HepG2 (cell line): Measurements from ENCODE around the gene NOS1. TPM values are rescaled to one million over a fixed set of nuclear protein-coding genes. Genes with fewer than 3 reads are reported as not detected.

Experiments used
- ATAC-seq: fragments of 200-7000 bp; cut with Tn5 transposase; 3 replicates; pipeline ENCODE4 v1.9.1; 2020; ENCODE audit warnings: mild to moderate bottlenecking, moderate library complexity
- BruUV-seq: library from RNA; stranded (reverse); fragments of 400-500 nt; replicated peaks from 2 replicates; lab custom pipeline; 2021; lab: Mats Ljungman, UMichigan
- CTCF ChIA-PET: fragments of 300-600 bp; formaldehyde crosslinking; extraction: SDS; loops from one replicate; lab custom pipeline; 2021; ENCODE audit warnings: low total read pairs, inconsistent platforms, low intra/inter-chr PET ratio; lab: Yijun Ruan, JAX
- POLR2A ChIA-PET: fragments of 350-600 bp; sonication (Branson Sonifier 250); formaldehyde crosslinking; loops from one replicate; lab custom pipeline; 2020; ENCODE audit warnings: antibody characterized with exemption, inconsistent platforms; lab: Yijun Ruan, JAX
- DNase-seq: peaks from one replicate; pipeline ENCODE4 v3.0.0-alpha.2; 2015; ENCODE audit warnings: low spot score
- FAIRE-seq: peaks from 3 replicates; lab custom pipeline; 2011; peaks lifted over from hg19 to GRCh38; lab: Jason Lieb, UNC
- H2AFZ ChIP-seq: one replicate; pipeline ENCODE4 v1.6.1; 2011; ENCODE audit warnings: low read length, inconsistent platforms
- H3K27ac ChIP-seq: fragments of 300-600 bp; 3 replicates; pipeline ENCODE4 v1.8.0; 2011; ENCODE audit warnings: mixed run types, mild to moderate bottlenecking, mixed read lengths, low read length, inconsistent platforms; ENCODE audit not compliant: insufficient read depth; ENCODE audit errors: extremely low read length
- H3K27me3 ChIP-seq, 2 experiments: fragments of 200-600 bp in 1 of 2; 2 replicates in 1 of 2; 3 replicates in 1 of 2; pipeline versions ENCODE4 v1.6.0 to v1.8.0; 2011; ENCODE audit warnings: low read length in 2 of 2, mild to moderate bottlenecking in 2 of 2, moderate library complexity in 2 of 2, inconsistent platforms in 1 of 2; ENCODE audit not compliant: insufficient read depth in 2 of 2, control insufficient read depth in 1 of 2
- H3K36me3 ChIP-seq, 2 experiments: fragments of 200-600 bp in 1 of 2; replicated peaks in 1 of 2; 2 replicates in 1 of 2; 3 replicates in 1 of 2; pipeline versions ENCODE4 v1.5.1 to v1.8.0; 2011; ENCODE audit warnings: low read length in 2 of 2, inconsistent platforms in 1 of 2; ENCODE audit not compliant: insufficient read depth in 2 of 2, control insufficient read depth in 1 of 2
- H3K4me1 ChIP-seq: 2 replicates; pipeline ENCODE4 v1.5.1; 2012; ENCODE audit warnings: low read length, inconsistent platforms; ENCODE audit not compliant: insufficient read depth
- H3K4me2 ChIP-seq: 2 replicates; pipeline ENCODE4 v1.6.0; 2011; ENCODE audit warnings: low read depth, low read length, inconsistent platforms
- H3K4me3 ChIP-seq, 3 experiments: fragments of 200-600 bp in 1 of 3; sonication (generic), shearing (Covaris generic) in 1 of 3; replicated peaks in 1 of 3; 2 replicates each; pipeline ENCODE4 v1.5.1; 2011 to 2016; ENCODE audit warnings: low read length in 3 of 3, inconsistent platforms in 2 of 3, low read depth in 2 of 3, mild to moderate bottlenecking in 2 of 3, control low read depth in 1 of 3, mixed read lengths in 1 of 3; ENCODE audit not compliant: insufficient read depth in 1 of 3
- H3K79me2 ChIP-seq: one replicate; pipeline ENCODE4 v1.6.1; 2011; ENCODE audit warnings: low read length, inconsistent platforms; ENCODE audit not compliant: insufficient read depth
- H3K9ac ChIP-seq: 2 replicates; pipeline ENCODE4 v1.6.0; 2011; ENCODE audit warnings: mild to moderate bottlenecking, low read depth, low read length, inconsistent platforms; ENCODE audit not compliant: insufficient read depth
- H3K9me3 ChIP-seq: 2 replicates; pipeline ENCODE4 v1.5.1; 2012; ENCODE audit warnings: mild to moderate bottlenecking, low read length
- H4K20me1 ChIP-seq: 2 replicates; pipeline ENCODE4 v1.6.0; 2011; ENCODE audit warnings: inconsistent platforms, mild to moderate bottlenecking, low read length, moderate library complexity; ENCODE audit not compliant: insufficient read depth
- CBX2 ChIP-seq, 2 experiments: fragments of 200-600 bp in 1 of 2; sonication (generic); formaldehyde crosslinking in 1 of 2; IDR thresholded peaks; 2 replicates each; pipeline versions ENCODE4 v1.7.0 to v1.8.1; 2018 to 2022; ENCODE audit warnings: low read depth in 2 of 2, low read length in 1 of 2, mild to moderate bottlenecking in 1 of 2, missing genetic modification reagents in 1 of 2
- CHD2 ChIP-seq: IDR thresholded peaks from 2 replicates; pipeline ENCODE4 v1.6.1; 2011; ENCODE audit warnings: low read depth, low read length, improper control_type of control experiment
- FOXO1 ChIP-seq: sonication (generic); formaldehyde crosslinking; IDR thresholded peaks from 2 replicates; pipeline ENCODE4 v1.4.0; 2020; ENCODE audit warnings: missing genetic modification reagents
- HMGA1 ChIP-seq: sonication (generic); formaldehyde crosslinking; conservative IDR thresholded peaks from 2 replicates; pipeline ENCODE4 v1.4.0; 2020; ENCODE audit warnings: missing genetic modification reagents
- MED8 ChIP-seq: sonication (generic); formaldehyde crosslinking; IDR thresholded peaks from 2 replicates; pipeline ENCODE4 v1.8.1; 2023; ENCODE audit warnings: mild to moderate bottlenecking, missing genetic modification reagents; ENCODE audit not compliant: insufficient replicate concordance
- NCOA1 ChIP-seq: sonication (generic); formaldehyde crosslinking; IDR thresholded peaks from 2 replicates; pipeline ENCODE4 v1.9.0; 2021; ENCODE audit warnings: missing genetic modification reagents
- NCOA5 ChIP-seq: sonication (generic); formaldehyde crosslinking; IDR thresholded peaks from 2 replicates; pipeline ENCODE4 v1.4.0; 2020; ENCODE audit warnings: missing genetic modification reagents
- RFX3 ChIP-seq: IDR thresholded peaks from 2 replicates; pipeline ENCODE4 v1.6.1; 2016; ENCODE audit warnings: missing biosample characterization, missing genetic modification reagents
- ZKSCAN5 ChIP-seq: sonication (generic); formaldehyde crosslinking; IDR thresholded peaks from 2 replicates; pipeline ENCODE4 v1.5.1; 2020; ENCODE audit warnings: mild to moderate bottlenecking, missing genetic modification reagents
- ZNF672 ChIP-seq: sonication (generic); formaldehyde crosslinking; IDR thresholded peaks from 2 replicates; pipeline ENCODE4 v1.8.1; 2022; ENCODE audit warnings: missing genetic modification reagents
- WGBS: methylation state at CpG from one replicate; pipeline ENCODE4 v1.1.6; 2017; ENCODE audit warnings: low lambda C conversion rate; 5-methylcytosine and 5-hydroxymethylcytosine counted together
- in situ Hi-C: cut with HindIII; loops from 2 replicates; pipeline ENCODE4 v1.10.0; 2017; ENCODE audit warnings: low pct_unique_long_range_greater_than_20kb; ENCODE audit not compliant: extremely low pct_ligation_motif_present
- intact Hi-C: fragments of 100-400 bp; cut with micrococcal nuclease; formaldehyde crosslinking; loops from one replicate; pipeline ENCODE4 v1.10.0; 2022; ENCODE audit not compliant: unreplicated experiment
- polyA plus RNA-seq, 8 experiments: library from polyadenylated mRNA; depleted of rRNA in 3 of 8; stranded (reverse) in 7 of 8; unstranded in 1 of 8; fragments of >200 nt; fragmentation: Illumina TruSeq in 4 of 8; extraction: Trizol in 4 of 8; gene quantifications; 2 replicates each; pipeline versions ENCODE4 v1.2.1 to v1.2.3, GENCODE V29; 2011 to 2016; ENCODE audit warnings: low read depth in 4 of 8, missing spikeins in 1 of 8, mixed read lengths in 1 of 8; ENCODE audit not compliant: insufficient read depth in 1 of 8
- total RNA-seq, 5 experiments: library from RNA; depleted of rRNA; stranded (reverse); fragments of >200 nt; fragmentation: Illumina TruSeq; extraction: Trizol; gene quantifications; 2 replicates each; pipeline ENCODE4 v1.2.3, GENCODE V29; 2016; ENCODE audit warnings: low read depth in 1 of 5
- TF ChIP-seq, protein P1 (sequence below): fragments of 450-650 bp; IDR thresholded peaks from 2 replicates; pipeline ENCODE4 v1.6.1; 2016
- TF ChIP-seq, protein P2 (sequence below): sonication (generic); formaldehyde crosslinking; IDR thresholded peaks from 2 replicates; pipeline ENCODE4; 2020; ENCODE audit warnings: missing genetic modification reagents, mild to moderate bottlenecking, borderline replicate concordance
- TF ChIP-seq, protein P3 (sequence below): sonication (generic); formaldehyde crosslinking; IDR thresholded peaks from 2 replicates; pipeline ENCODE4 v1.8.1; 2022; ENCODE audit warnings: mild to moderate bottlenecking, missing genetic modification reagents

Gene NOS1
- total and polyA plus RNA-seq, 2 of the 13 experiments (the other 11 are each of a cell fraction or from before 2014, with no cell fraction given): not detected

DNA sequence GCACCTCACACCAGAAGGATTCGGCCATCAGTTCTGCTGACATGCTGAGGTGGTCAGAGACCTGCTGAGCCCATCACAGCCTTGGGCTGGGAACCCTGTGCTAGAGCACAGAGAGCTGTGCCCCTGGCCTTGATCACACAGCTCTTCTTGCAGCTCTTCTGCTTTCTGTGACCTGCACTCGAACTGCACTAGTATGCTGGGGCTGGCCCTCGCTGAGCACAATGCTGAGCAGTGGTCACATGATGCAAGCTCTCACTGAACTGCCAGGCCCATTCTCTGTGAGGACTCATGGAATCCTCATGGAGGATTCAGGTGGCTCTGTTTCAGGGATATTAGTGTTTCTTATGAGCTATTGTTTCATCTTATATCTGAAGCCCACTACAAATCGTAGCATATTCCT lies 193.7 kb downstream of the NOS1 start:
- no peak overlapping the region for H3K9ac ChIP-seq
- H3K79me2 ChIP-seq: no peaks in the 10 kb centered on the region
- no peaks in the 10 kb centered on the region for H4K20me1 ChIP-seq
- H3K27ac ChIP-seq: no peak overlapping the region
- CTCF ChIA-PET: no interaction called here
- FAIRE-seq: no peak
- WGBS: 94% methylated on average over 4 of the region's 4 CpGs
- H3K4me2 ChIP-seq: no peak overlapping the region
- peaks cover 25 to 73% of the 10 kb centered on the region in 2 experiments for H3K36me3 ChIP-seq
- ATAC-seq: no peak
- no peak for DNase-seq
- in situ Hi-C loops: no loop called here
- TF ChIP-seq FOXO1: no peak
- no peak for TF ChIP-seq CBX2 (IDR thresholded peaks at IDR 0.05; ENCODE audit: low read depth, low read length)
- TF ChIP-seq CBX2 (CRISPR knock-in tag; IDR thresholded peaks at IDR 0.05; ENCODE audit: low read depth): no peak
- no peak for TF ChIP-seq HMGA1 (CRISPR knock-in tag)
- TF ChIP-seq ZNF672 (CRISPR knock-in tag): no peak
- TF ChIP-seq, protein P1, sequence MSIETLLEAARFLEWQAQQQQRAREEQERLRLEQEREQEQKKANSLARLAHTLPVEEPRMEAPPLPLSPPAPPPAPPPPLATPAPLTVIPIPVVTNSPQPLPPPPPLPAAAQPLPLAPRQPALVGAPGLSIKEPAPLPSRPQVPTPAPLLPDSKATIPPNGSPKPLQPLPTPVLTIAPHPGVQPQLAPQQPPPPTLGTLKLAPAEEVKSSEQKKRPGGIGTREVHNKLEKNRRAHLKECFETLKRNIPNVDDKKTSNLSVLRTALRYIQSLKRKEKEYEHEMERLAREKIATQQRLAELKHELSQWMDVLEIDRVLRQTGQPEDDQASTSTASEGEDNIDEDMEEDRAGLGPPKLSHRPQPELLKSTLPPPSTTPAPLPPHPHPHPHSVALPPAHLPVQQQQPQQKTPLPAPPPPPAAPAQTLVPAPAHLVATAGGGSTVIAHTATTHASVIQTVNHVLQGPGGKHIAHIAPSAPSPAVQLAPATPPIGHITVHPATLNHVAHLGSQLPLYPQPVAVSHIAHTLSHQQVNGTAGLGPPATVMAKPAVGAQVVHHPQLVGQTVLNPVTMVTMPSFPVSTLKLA: no peak
- no peak for TF ChIP-seq MED8 (CRISPR knock-in tag)
- TF ChIP-seq NCOA1: no peak
- TF ChIP-seq RFX3: no peak
- no peak for TF ChIP-seq NCOA5 (CRISPR knock-in tag)
- TF ChIP-seq CHD2: no peak
- TF ChIP-seq, protein P2, sequence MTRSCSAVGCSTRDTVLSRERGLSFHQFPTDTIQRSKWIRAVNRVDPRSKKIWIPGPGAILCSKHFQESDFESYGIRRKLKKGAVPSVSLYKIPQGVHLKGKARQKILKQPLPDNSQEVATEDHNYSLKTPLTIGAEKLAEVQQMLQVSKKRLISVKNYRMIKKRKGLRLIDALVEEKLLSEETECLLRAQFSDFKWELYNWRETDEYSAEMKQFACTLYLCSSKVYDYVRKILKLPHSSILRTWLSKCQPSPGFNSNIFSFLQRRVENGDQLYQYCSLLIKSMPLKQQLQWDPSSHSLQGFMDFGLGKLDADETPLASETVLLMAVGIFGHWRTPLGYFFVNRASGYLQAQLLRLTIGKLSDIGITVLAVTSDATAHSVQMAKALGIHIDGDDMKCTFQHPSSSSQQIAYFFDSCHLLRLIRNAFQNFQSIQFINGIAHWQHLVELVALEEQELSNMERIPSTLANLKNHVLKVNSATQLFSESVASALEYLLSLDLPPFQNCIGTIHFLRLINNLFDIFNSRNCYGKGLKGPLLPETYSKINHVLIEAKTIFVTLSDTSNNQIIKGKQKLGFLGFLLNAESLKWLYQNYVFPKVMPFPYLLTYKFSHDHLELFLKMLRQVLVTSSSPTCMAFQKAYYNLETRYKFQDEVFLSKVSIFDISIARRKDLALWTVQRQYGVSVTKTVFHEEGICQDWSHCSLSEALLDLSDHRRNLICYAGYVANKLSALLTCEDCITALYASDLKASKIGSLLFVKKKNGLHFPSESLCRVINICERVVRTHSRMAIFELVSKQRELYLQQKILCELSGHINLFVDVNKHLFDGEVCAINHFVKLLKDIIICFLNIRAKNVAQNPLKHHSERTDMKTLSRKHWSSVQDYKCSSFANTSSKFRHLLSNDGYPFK (CRISPR knock-in tag): no peak
- no peak for TF ChIP-seq ZKSCAN5 (CRISPR knock-in tag)
- TF ChIP-seq, protein P3, sequence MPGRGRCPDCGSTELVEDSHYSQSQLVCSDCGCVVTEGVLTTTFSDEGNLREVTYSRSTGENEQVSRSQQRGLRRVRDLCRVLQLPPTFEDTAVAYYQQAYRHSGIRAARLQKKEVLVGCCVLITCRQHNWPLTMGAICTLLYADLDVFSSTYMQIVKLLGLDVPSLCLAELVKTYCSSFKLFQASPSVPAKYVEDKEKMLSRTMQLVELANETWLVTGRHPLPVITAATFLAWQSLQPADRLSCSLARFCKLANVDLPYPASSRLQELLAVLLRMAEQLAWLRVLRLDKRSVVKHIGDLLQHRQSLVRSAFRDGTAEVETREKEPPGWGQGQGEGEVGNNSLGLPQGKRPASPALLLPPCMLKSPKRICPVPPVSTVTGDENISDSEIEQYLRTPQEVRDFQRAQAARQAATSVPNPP: no peak
- TF ChIP-seq, all 625 proteins: peak for 0
- Histone ChIP-seq H3K4me3 (no peak overlapping the region), H3K27me3 (no peaks in the 10 kb centered on the region), H2AFZ (no peak overlapping the region), H3K9me3 (no peaks in the 10 kb centered on the region), H3K4me1 (peaks cover 13% of the 10 kb centered on the region)
- no TSS peak for BruUV-seq
- intact Hi-C loops: no loop called here
- POLR2A ChIA-PET: no interaction called here
